NCI-H128 (cell line): ENCODE data around the gene PXMP4.
"Not testable (repeated sequence)": the region's sequence is repeated elsewhere in the genome, so short reads cannot be mapped to it uniquely, and the experiment has no call there.

Experiments
- DNase-seq: peaks from one replicate; lab custom pipeline; 2025; ENCODE audit not compliant: unreplicated experiment; lab: John Stamatoyannopoulos, UW

Gene PXMP4, protein sequence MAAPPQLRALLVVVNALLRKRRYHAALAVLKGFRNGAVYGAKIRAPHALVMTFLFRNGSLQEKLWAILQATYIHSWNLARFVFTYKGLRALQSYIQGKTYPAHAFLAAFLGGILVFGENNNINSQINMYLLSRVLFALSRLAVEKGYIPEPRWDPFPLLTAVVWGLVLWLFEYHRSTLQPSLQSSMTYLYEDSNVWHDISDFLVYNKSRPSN

DNA sequence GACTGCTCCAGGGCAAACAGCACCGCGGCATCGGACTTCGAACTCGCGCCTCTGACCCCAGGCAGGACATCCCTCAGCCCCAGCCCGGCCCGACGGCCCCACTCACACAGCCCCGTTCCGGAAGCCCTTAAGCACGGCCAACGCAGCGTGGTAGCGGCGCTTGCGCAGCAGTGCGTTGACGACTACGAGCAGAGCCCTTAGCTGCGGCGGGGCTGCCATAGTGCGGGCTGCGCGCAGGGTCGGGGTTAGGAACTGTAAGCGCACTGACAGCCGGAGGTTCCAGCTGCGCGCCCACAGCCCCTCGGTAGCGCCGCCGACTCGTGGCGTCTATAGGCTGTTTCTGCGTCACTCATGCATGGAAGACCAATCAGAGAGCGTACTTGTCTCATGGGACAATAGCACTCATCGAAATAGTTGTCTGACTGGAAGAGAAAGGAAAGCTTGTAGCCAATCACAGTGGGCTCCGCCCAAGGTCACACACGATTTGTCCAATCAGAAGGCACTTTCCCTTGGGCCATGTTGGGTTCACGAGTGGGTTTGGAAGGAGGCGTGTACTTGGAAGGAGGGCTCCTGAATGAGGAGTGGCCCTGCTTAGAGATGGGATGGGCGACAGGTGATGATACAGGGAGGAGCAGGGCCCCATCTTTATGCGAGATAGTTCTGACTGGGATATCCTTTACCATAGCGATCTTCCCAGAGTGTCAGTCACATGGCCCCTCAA lies at the start of gene PXMP4:
TSS of gene PXMP4 (minus strand) at position 322 of the 721 bp plus-strand sequence. CDS start at position 219, 103 bp downstream.
- peak; percentile 91 for DNase-seq

DNA sequence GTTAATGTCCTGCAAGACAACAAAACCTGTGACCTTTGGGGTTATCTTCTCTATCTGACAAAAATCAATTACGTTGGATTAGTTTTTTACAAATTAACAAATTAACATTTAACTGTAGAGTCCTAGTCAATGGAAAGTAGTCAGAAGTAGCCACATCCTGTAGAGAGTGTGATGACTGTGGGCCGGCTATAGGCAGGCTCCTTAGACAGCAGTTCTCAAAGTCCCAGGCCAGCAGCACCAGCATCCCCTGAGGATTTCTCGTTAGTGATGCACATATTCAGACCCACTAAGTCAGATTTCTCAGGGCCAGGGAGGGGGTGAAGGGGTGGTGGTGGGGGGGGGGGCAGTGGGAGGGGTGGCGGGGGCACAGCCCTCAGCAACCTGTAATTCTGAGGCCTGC lies 48.9 kb upstream of the PXMP4 start:
- no peak for DNase-seq

DNA sequence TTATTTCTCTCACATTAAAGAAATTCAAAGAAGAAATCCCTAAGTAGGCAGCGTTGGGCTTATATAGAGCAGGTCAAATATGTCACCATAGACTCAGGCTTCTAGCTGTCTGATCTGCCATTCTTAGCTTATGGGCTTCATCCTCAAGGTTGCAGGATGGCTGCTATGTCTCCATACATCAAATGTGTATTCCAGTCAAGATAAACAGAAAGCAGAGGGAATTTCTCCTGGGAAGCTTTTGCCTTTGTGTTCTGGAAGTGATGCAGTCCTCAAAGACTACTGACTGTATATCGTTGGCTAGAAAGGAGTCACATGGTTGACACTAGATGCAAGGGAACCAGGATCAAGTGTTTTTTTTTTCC lies 47.6 kb upstream of the PXMP4 start:
- no peak for DNase-seq

DNA sequence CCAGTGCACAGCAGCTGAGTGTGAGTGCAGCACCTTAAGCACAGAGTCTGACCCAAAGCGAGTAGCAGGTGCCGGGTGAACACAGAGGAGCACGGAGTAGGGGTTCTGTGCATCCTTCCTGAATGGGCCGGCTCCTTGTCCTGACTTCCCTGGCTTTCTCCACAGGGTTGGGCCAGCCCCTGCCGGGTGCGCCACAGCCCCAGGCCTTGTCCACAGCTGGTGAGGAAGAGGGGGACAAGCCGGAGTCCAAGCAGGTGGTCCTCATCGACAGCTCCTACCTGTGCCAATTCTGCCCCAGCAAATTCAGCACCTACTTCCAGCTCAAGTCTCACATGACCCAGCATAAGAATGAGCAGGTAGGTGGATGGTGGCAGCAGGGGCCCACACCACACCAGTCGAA lies 46.6 kb upstream of the PXMP4 start:
- no peak for DNase-seq

DNA sequence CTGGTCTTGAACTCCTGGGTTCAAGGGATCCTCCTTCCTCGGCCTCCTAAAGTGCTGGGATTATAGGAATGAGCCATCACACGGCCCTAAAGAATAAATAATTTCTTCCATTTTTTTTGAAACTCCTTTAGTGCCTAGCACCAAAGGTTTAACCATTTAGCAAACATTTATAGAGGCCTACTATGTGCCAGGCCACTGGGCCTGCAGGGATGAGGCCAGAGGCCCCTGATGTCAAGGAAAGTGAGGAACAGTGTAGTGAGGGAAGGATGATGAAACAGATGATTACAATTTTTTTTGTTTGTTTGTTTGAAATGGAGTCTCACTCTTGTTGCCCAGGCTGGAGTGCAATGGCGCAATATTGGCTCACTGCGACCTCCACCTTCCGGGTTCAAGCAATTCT lies 45.5 kb upstream of the PXMP4 start:
- DNase-seq = no peak

DNA sequence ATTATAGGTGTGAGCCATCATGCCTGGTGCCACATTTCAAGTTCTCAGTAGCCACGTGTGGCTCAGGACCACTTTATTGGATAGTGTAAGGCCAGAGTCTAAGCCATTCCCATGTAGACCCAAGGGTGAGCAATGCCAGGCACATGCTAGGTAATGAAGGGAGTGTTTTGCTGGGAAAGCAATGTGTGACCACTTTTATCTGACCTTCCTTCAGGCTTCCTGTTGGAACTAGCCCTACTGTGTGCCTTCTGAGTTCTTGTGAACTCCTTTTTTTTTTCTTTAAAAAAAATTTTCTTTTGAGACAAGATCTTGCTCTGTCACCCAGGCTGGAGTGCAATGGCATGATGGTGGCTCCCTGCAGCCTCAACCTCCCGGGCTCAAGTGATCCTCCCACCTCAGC lies 45.0 kb upstream of the PXMP4 start:
- no peak for DNase-seq

DNA sequence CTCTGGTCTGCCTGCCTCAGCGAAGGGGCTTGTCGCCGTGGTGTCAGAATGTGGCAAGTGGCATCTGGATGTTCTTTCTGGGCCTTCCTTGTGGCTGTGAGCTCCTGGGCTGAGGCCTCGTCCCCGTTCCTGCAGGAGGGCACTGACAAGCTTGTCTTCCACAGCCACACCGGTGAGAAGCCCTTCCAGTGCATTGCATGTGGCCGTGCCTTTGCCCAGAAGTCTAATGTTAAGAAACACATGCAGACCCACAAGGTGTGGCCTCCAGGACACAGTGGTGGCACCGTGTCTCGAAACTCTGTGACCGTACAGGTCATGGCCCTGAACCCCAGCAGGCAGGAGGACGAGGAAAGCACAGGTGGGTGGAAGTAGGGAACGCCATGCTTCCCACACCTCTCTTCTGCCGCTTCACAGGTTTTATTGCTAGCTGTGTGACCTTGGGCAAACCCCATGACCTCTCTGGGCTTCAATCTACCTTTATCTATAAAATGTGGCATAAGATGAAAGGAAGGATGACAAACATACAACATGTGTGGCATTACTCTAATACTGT lies 41.7 kb upstream of the PXMP4 start:
- no peak for DNase-seq

DNA sequence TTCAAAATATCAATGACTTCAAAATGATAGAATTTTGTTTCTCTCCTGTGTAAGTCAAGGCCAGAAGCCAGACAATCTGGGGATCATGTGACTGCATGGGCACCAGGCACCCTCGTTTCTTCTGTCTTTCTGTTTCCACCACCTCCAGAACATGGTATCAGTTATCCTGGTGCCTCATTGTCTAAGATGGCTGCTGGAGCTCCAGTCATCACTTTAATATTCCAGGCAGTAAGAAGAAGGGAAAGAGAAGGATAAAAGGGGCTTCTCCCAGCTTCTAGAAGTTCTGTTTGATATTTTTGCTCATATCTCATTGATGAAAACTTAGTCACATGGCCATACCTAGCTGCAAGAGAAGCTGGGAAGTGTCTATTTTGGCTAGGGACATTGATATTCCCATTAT lies 37.3 kb upstream of the PXMP4 start:
- DNase-seq = no peak

DNA sequence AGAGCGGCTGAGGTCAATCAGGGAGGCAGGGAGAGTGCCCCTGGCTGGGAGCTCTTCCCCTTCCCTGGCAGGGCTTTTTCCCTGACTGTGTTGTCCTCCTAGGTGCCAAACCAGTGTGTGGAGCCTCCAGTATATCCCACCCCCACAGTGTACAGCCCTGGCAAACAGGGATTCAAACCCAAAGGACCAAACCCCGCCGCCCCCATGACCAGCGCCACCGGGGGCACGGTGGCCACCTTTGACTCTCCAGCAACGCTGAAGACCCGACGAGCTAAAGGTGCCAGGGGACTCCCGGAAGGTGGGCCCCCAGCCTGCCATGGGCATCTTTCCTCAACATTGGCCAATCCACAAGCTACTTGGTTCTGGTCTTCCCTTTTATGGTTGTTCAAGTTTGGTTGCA lies 36.9 kb upstream of the PXMP4 start:
- DNase-seq = no peak

DNA sequence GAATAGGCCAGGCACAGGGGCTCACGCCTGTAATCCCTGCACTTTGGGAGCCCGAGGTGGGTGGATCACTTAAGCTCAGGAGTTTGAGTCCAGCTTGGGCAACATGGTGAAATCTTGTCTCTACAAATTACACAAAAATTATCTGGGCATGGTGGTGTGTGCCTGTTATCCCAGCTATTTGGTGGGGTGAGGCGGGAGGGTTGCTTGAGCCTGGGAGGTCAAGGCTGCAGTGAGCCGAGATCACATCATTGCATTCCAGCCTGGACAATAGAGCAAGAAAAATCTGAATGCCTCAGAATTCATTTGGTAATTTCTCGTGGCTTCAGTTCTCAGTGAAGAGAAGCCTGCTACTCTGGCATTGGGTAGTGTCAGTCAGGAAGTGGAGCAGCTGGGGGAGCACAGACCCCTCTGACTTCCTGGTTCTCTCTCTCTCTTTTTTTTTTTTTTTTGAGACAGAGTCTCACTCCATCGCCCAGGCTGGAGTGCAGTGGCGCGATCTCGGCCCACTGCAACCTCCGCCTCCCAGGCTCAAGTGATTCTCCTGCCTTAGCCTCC lies 35.9 kb upstream of the PXMP4 start:
- not testable (repeated sequence) for DNase-seq

DNA sequence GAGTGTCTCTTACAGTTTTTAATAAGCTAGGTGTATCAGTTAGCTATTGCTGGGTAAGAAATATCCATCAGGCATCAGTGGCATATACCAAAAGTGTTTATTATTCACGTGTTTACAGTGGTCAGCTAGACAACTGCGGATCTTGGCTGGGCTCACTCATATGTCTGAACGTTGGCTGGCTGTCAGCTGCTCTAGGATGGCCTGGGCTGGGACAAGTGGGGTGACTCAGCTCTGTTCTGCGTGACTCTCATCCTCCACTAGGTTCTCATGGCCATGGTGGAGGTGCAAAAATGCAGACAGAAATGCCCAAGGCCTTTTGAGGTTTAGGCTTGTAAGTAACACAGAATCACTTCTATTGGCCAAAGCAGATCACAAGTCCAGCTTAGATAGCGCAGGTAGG lies 33.7 kb upstream of the PXMP4 start:
- DNase-seq = no peak

DNA sequence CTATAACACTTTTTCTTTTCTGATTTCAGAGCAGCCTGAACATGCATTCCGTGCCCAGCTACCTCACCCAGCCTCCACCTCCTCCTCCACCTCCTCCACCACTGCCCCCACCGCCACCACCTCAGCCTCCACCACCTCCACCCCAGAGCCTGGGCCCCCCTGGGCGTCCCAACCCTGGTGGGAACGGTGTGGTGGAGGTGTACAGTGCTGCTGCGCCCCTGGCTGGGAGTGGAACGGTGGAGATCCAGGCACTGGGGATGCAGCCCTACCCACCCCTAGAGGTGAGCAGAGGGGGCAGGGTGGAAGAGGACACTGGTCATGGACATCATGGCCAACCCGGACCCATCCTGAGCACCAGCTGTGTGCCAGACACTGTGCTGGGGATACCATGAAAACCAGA lies 33.0 kb upstream of the PXMP4 start:
- DNase-seq = no peak

DNA sequence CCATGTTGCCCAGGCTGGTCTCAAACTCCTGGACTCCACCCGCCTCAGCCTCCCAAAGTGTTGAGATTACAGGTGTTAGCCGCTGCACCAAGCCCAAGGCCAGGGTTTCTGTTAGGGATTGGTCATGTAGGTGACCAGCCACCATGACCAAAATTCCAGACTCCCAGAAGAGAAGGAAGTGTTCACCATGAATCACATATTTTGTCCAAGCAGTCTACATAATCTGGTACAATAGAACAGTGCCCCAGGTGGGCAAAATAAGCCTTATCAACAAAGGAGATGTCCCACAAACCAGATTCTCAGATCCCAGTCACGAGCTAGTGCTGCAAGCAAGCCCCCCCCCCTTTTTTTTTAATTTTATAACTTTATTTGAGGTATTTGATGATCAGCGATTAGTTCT lies 31.7 kb upstream of the PXMP4 start:
- no peak for DNase-seq

DNA sequence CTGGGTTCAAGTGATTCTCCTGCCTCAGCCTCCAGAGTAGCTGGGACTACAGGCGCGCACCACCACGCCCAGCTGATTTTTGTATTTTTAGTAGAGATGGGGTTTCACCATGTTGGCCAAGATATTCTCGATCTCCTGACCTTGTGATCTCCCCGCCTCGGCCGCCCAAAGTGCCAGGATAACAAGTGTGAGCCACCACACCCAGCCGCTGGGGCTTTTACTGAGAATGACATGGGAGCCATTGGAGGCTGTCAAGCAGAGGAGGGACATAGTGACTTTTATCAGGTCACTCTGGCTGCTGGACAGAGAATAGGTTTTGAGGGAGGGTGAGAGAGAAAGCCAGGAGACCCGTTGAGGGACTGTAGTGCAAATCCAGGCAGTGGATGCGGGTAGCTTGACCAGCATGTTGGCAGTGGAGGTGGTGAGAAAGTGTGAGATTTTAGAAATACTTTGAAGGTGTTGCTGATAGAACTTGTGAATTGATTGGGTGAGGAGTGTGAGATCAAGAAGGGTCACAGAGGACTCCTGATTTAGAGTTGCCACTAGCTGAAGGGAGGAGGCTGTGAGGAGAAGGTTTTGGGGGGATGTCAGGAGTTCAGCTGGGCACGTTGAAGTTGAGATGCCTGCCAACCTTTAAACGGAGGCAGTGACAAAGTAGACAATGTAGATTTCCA lies 26.4 kb upstream of the PXMP4 start:
- DNase-seq = no peak

DNA sequence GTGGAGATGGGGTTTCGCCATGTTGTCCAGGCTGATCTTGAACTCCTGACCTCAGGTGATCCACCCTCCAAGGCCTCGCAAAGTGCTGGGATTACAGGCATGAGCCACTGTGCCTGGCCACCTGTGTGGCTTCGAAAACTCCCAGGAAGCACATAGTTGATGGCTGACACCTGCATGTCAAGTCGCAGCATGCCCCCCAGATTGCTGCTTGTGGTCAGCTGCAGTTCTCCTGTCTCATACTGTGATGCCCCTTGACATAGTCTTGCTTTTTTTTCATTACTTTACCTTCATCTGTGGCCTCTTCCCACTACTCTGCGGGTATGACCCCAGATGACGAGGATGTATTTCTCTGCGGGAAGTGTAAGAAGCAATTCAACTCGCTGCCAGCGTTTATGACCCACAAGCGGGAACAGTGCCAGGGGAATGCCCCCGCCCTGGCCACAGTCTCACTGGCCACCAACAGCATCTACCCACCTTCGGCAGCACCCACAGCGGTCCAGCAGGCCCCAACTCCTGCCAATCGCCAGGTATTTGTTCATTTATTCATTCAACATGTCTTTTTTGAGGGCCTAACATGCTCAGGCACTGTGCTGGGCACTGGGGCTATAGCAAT lies 24.8 kb upstream of the PXMP4 start:
- DNase-seq = no peak

DNA sequence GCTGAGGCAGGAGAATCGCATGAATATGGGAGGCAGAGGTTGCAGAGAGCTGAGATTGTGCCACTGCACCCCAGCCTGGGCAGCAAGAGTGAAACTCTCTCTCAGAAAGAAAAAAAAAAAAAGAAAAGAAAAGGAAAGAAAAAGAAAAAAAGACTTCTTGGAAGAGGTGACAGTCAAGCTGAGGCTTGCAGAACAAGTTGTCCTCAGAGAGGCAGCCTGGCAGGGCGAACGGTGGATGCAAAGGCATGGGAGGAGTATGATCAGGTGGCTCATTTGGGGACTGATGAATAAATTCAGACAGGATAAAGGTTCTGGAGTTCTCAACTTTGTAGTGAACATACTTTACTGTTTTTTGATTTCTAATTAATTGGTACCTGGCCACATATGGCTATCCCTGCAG lies 24.1 kb upstream of the PXMP4 start:
- no peak for DNase-seq

DNA sequence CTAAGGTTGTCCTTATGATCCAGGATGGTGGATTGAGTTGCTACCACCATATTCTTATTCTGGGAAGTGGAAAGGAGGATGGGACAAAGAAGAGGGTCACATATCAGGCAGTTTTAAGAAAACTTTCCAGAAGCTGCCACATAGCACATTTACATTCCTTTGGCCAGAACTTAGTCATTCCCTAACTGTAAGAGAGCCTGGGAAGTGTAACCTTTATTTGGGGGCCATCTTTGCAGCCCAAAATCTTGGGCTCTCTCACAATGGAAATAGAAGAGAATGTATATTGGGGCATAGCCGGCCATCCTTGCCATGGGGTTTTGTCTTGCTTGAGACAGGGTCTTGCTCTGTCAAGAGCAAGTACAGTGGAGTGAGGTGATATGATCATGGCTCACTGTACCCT lies 20.1 kb upstream of the PXMP4 start:
- no peak for DNase-seq

DNA sequence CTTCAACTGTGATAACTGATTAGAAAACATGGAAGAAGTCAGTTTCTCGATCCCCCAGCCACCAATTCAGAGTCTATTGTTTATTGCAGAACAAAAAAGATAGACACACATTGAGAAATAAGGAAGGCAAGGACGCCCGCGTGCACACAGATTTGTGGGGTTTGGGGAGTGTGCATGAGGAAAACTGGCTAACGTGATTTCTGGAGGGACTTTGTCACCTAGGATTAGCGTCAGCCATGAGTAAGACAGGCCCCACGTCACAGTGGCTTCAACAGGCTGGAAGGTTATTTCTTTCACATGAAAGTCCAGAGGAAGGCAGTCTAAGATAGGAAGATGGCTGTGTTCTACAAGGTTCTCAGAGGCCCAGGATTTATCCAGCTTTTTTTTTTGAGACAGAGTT lies 19.4 kb upstream of the PXMP4 start:
- no peak for DNase-seq

DNA sequence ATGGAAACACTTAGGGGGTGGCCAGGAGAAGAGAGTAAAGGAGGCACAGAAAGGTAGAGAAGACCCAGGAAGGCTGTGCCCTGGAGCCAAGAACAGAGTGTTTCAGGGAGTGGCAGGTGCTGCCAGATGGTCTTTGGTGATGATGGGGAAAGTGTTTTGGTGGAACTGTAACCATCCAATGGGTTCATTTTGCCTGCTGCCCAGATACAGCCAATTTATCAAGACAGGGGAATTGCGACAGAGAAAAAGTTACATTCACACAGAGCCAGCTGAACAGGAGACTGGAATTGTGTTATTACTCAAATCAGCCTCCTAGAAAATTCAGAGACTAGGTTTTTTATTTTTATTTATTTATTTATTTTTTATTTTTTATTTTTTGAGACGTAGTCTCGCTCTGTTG lies 16.9 kb upstream of the PXMP4 start:
- no peak for DNase-seq

DNA sequence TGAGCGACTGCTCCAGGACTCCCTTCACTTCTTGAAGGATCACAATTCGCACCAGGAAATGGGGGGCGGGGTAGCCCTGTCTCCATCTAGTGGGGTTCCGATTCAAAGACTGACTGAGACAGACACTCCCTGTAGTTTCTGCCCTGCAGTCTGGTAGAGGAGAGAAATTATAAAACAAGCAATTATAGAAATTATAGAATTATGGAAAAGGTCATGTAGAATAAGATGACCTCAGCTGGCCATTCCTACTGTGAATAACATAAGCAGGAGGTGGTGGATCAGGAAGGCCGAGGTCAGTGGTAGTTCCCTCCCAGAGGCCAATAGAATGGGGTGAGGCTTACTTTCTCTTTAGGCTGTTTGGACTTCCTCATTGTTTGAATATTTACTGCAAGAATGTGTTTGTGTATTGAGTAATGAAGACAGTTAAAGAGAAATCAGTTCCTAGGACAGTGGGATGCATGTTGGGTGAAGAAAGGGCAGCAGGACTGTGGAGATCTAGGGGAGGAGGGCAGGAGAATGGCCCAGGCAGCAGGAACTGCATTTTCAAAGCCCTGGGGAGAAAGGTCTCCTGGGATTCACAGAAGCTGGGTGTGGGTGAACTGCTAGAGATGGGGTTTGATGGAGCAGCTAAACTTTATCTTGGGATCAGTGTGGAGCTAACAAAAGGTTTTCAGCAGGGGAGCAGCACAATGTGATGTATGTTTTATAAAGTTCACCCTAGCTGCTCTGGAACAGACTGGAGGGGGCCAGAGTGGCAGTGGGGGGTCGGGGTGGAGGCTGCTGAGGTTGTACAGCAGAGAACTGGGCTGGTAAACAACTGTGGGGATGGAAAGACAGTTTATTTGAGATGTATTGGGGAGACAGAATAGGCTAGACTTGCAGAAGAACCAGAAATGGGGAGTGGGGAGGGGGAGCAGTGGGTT lies 13.8 kb upstream of the PXMP4 start:
- DNase-seq = no peak
